Activated naive CD8-positive, alpha-beta T cell treated with anti-CD3 and anti-CD28 coated beads, Interleukin-2, amount 50 U/mL, for 24 hours (primary cell): ENCODE data around the gene RTN4R.
"Not testable (repeated sequence)": the region's sequence is repeated elsewhere in the genome, so short reads cannot be mapped to it uniquely, and the experiment has no call there.

Source experiments
- ATAC-seq: fragments of 150-1000 bp; cut with Tn5 transposase; one replicate; pipeline ENCODE4 v1.10.0; 2021
- DNase-seq: peaks from one replicate; pipeline ENCODE4 v3.0.0; 2021
- H3K27ac Mint-ChIP-seq: one replicate; pipeline ENCODE4 v1.8.0; 2021; ENCODE audit warnings: mild to moderate bottlenecking, mixed read lengths
- H3K27me3 Mint-ChIP-seq: one replicate; pipeline ENCODE4 v1.8.0; 2021; ENCODE audit warnings: mixed read lengths
- H3K36me3 Mint-ChIP-seq: one replicate; pipeline ENCODE4 v1.8.0; 2021; ENCODE audit warnings: low read depth, mixed read lengths
- H3K4me1 Mint-ChIP-seq: one replicate; pipeline ENCODE4 v1.8.0; 2021; ENCODE audit warnings: mixed read lengths
- H3K4me3 Mint-ChIP-seq: one replicate; pipeline ENCODE4 v1.8.0; 2021; ENCODE audit warnings: mild to moderate bottlenecking, moderate library complexity, mixed read lengths
- H3K9me3 Mint-ChIP-seq: one replicate; pipeline ENCODE4 v1.8.0; 2021; ENCODE audit warnings: mixed read lengths

Gene RTN4R

GRCh38 chr22:20263404-20264281 is 4.5 kb downstream of the RTN4R start:
- not testable (repeated sequence) for H3K4me1 Mint-ChIP-seq, H3K27me3 Mint-ChIP-seq, H3K4me3 Mint-ChIP-seq, H3K9me3 Mint-ChIP-seq, H3K36me3 Mint-ChIP-seq, DNase-seq, H3K27ac Mint-ChIP-seq, ATAC-seq

- no peak overlapping the region for H3K4me3 Mint-ChIP-seq
- no peak overlapping the region for H3K27ac Mint-ChIP-seq
- H3K4me1 Mint-ChIP-seq = no peaks in the 10 kb centered on the region
- H3K9me3 Mint-ChIP-seq = no peaks in the 10 kb centered on the region
- DNase-seq = no peak
- H3K36me3 Mint-ChIP-seq = no peaks in the 10 kb centered on the region
- peaks cover 2% of the 10 kb centered on the region for H3K27me3 Mint-ChIP-seq
- ATAC-seq = no peak
These were observed 5.5 kb downstream of the RTN4R start for GRCh38 chr22:20262582-20263147.

GRCh38 chr22:20261848-20262581 is 6.1 kb downstream of the RTN4R start:
- Mint-ChIP-seq H3K36me3 (no peaks in the 10 kb centered on the region), H3K4me1 (no peaks in the 10 kb centered on the region), H3K27ac (no peak overlapping the region), H3K9me3 (no peaks in the 10 kb centered on the region), H3K27me3 (peaks cover 2% of the 10 kb centered on the region), H3K4me3 (no peak overlapping the region)
- DNase-seq = no peak
- no peak for ATAC-seq

GRCh38 chr22:20260071-20260765 is 7.9 kb downstream of the RTN4R start:
- H3K36me3 Mint-ChIP-seq = no peaks in the 10 kb centered on the region
- ATAC-seq (no peak), DNase-seq (no peak)
- no peak overlapping the region for H3K27ac Mint-ChIP-seq
- H3K4me1 Mint-ChIP-seq = no peaks in the 10 kb centered on the region
- H3K27me3 Mint-ChIP-seq = no peaks in the 10 kb centered on the region
- no peak overlapping the region for H3K4me3 Mint-ChIP-seq
- H3K9me3 Mint-ChIP-seq = no peaks in the 10 kb centered on the region

DNA sequence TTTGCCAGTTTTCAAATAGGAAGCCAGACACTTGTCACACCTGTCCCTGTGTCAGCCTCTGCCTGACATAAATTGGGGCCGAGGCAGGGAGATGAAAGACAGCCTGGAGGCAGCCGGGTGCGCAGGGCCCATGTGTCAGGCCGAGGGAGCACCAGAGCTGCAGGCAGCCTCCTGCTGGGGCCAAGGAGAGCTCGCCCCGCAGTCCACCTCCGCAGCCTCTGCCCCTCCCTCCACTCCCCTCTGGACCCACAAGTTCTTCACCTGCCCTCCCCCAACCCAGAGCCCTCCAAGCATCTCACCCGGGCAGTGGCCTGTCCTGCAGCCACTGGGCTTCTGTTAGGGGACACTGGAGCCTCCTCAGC is 8.8 kb downstream of the RTN4R start:
- Mint-ChIP-seq H3K27ac (no peak overlapping the region), H3K36me3 (no peaks in the 10 kb centered on the region), H3K9me3 (no peaks in the 10 kb centered on the region), H3K4me1 (peaks cover 5% of the 10 kb centered on the region), H3K4me3 (no peak overlapping the region), H3K27me3 (no peaks in the 10 kb centered on the region)
- ATAC-seq (no peak), DNase-seq (no peak)

GRCh38 chr22:20258584-20259326 is 9.4 kb downstream of the RTN4R start:
- Mint-ChIP-seq H3K4me3 (no peak overlapping the region), H3K27me3 (no peaks in the 10 kb centered on the region), H3K4me1 (peaks cover 6% of the 10 kb centered on the region), H3K27ac (no peak overlapping the region), H3K9me3 (no peaks in the 10 kb centered on the region), H3K36me3 (no peaks in the 10 kb centered on the region)
- DNase-seq = peak; percentile 41
- ATAC-seq = no peak

DNA sequence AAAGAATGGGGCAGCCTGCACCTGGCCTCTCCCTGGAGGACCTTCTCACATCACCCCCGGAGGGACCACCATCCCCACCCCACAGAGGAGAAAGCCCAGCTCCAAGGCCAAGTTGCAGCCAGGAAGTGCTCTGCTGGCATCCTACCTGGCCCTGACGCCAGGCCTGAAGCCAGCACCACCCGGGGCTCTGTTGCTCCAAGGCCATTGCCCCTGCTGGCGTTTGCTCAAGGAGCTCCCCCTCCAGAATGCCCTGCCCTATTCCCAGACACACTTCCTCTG is 10.2 kb downstream of the RTN4R start:
- no peaks in the 10 kb centered on the region for H3K27me3 Mint-ChIP-seq
- no peaks in the 10 kb centered on the region for H3K36me3 Mint-ChIP-seq
- ATAC-seq (no peak), DNase-seq (no peak)
- H3K9me3 Mint-ChIP-seq = no peaks in the 10 kb centered on the region
- no peak overlapping the region for H3K27ac Mint-ChIP-seq
- no peak overlapping the region for H3K4me3 Mint-ChIP-seq
- peaks cover 6% of the 10 kb centered on the region for H3K4me1 Mint-ChIP-seq

- H3K9me3 Mint-ChIP-seq = no peaks in the 10 kb centered on the region
- H3K4me3 Mint-ChIP-seq = no peak overlapping the region
- ATAC-seq (no peak), DNase-seq (no peak)
- H3K27me3 Mint-ChIP-seq = no peaks in the 10 kb centered on the region
- no peaks in the 10 kb centered on the region for H3K36me3 Mint-ChIP-seq
- peaks cover 6% of the 10 kb centered on the region for H3K4me1 Mint-ChIP-seq
- no peak overlapping the region for H3K27ac Mint-ChIP-seq
These were observed 10.7 kb downstream of the RTN4R start for GRCh38 chr22:20257212-20258020.

DNA sequence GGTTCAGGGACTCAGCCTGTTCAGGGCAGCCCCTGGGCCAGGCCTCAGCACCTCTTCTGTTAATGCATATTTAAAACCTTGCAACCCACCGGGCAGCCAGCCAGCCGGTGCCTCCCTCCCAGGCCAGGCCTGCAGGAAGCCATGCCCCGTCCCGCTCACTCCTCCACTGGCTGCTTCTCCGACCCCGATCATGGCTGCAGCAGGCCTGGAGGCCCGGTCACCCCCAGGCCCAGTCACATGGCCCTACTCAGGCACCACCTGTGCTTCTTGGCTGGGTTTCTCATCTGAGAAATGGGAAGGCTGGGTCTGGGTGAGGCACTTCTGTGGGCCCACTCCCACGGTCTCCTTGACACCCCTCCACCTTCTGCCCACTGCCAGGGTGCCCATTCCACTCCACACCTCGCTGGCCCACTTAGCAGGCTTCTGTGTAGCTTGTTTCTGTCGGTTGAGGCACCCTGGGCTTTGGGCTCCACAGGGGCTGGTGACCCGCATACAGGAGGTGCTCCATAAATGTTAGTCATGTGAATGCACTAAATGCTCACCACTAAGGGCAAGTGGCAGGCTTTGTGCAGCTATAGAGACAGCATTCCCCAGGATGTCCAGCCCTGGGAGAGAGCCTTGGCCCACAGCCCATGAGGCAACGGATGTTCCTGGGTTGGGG is 11.4 kb downstream of the RTN4R start:
- Mint-ChIP-seq H3K27me3 (no peaks in the 10 kb centered on the region), H3K4me3 (no peak overlapping the region), H3K9me3 (no peaks in the 10 kb centered on the region), H3K36me3 (no peaks in the 10 kb centered on the region), H3K4me1 (peaks cover 6% of the 10 kb centered on the region), H3K27ac (no peak overlapping the region)
- DNase-seq (no peak), ATAC-seq (no peak)

DNA sequence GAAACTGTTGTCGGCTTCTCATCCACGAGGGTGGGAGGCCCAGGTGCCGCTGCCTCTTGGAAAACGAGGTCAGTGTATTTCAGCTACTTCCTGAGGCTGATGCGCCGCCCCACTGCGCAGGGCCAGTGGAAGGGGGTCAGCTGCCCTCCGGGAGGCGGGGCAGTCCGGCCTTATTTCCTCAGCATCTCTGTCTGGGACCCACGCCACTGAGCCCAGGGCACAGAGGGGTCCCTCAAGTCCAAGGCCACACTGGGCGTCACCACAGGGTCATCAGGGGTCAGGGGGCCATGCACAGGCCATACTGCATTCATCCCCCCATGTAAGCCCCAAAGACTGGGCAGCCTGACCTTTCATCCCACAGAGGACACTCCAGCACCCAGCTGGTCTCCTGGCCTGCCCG is 12.1 kb downstream of the RTN4R start:
- Mint-ChIP-seq H3K9me3 (no peaks in the 10 kb centered on the region), H3K27me3 (no peaks in the 10 kb centered on the region), H3K4me1 (peaks cover 6% of the 10 kb centered on the region), H3K4me3 (no peak overlapping the region), H3K36me3 (no peaks in the 10 kb centered on the region), H3K27ac (no peak overlapping the region)
- DNase-seq (no peak), ATAC-seq (no peak)

DNA sequence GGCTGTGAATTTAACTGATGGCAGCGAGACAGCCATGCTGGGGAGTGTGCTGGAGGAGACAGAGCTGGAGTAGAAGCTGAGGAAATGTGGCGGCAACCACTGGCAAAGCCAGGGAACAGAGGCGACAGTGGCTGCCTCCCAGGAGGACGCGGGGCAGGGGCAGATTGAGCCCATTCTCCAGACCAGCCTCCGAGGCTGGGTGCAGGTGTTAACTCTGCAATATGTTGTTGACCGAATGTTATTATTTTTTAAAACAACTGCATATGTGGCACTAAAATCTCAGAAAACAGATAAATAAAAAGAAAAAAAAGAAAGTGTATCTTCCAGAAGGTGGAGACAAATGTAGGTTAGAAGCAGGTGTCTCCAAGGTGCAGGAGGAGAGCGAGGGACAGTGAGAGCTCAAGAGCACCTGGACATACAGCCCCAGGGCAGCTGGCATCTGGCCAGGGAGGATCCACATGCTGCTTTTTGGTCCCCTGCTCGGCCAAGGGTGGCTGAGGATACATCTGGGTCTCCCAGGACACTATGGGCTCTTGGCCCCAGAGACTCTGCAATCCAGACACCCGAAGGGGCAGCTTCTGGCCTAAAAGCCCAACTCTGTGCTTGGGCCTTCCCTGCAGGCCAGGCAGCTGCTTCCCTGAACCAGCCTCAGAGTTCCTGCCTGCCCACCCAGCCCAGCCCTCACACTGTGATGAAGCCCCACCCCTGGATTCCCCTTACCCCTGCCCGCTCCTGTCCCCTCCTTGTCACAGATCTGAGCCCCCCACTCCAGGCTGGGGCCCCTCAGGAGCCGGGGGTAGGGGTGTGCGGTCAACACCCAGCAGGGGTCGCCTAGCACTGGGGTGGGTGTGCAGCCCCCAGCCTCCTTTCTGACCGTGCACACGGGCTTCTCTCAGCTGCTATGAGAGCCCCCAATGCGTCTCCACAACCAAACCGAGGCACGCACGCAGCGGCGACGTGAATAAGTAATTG is 12.9 kb downstream of the RTN4R start:
- no peak for DNase-seq
- Mint-ChIP-seq H3K9me3 (no peaks in the 10 kb centered on the region), H3K27me3 (no peaks in the 10 kb centered on the region), H3K4me1 (peaks cover 6% of the 10 kb centered on the region), H3K36me3 (no peaks in the 10 kb centered on the region), H3K27ac (no peak overlapping the region), H3K4me3 (no peak overlapping the region)
- no peak for ATAC-seq

GRCh38 chr22:20253161-20253560 is 15.0 kb downstream of the RTN4R start:
- Mint-ChIP-seq H3K27ac (no peak overlapping the region), H3K36me3 (no peaks in the 10 kb centered on the region), H3K4me1 (peaks cover 6% of the 10 kb centered on the region), H3K9me3 (no peaks in the 10 kb centered on the region), H3K4me3 (no peak overlapping the region), H3K27me3 (no peaks in the 10 kb centered on the region)
- ATAC-seq (no peak), DNase-seq (no peak)
